GM12865 (cell line): Measurements from ENCODE around the gene TAGAP.

ENCODE experiments used
- DNase-seq: peaks from one replicate; pipeline ENCODE4 v3.0.0; 2010; ENCODE audit warnings: low read depth
- H3K4me3 ChIP-seq: 2 replicates; pipeline ENCODE4 v1.5.1; 2011; ENCODE audit warnings: mild to moderate bottlenecking, low read depth, low read length, control low read depth
- TF ChIP-seq, protein P1 (sequence below): IDR thresholded peaks from 2 replicates; pipeline ENCODE4 v1.5.1; 2011; ENCODE audit warnings: low read length, control low read depth, low read depth, inconsistent platforms; ENCODE audit not compliant: insufficient read depth; ENCODE audit errors: missing control alignments

The TAGAP gene

DNA sequence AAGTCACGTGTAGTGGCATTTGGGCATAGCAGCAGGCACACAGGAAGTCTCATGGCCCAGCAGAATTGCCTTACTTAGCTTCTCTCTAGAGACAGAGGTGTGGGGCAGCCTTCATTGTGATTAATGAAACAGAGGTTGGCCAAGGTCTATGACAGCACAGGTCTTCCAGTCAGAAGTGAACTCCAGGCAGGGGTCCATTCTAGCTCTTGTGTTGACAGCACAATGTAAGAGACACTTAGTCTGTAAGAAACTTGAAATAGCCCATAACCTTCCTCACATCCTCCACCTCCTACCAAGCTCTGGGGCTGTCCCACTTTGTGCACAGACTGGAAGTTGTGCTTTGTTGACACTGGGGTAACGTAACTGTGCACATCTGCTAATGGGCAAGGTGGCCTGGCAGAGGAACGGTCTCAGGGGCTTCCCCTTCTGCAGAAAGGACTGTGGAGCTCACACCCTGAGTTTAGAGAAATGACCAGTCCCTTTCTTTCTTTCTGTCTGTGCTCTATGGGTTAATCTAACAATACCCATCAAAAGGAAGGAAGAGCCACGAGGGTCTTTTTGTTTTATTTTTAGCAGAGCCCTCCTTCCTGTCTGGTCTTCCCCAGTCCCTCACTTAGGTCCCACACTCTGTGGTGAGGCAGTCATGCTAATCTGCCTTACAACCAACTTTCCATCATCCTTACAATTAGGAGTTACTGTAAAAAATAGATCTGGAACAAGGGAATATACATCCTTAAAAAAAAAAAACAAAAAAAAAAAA, 35.6 kb upstream of the TAGAP start:
- TF ChIP-seq, protein P1, sequence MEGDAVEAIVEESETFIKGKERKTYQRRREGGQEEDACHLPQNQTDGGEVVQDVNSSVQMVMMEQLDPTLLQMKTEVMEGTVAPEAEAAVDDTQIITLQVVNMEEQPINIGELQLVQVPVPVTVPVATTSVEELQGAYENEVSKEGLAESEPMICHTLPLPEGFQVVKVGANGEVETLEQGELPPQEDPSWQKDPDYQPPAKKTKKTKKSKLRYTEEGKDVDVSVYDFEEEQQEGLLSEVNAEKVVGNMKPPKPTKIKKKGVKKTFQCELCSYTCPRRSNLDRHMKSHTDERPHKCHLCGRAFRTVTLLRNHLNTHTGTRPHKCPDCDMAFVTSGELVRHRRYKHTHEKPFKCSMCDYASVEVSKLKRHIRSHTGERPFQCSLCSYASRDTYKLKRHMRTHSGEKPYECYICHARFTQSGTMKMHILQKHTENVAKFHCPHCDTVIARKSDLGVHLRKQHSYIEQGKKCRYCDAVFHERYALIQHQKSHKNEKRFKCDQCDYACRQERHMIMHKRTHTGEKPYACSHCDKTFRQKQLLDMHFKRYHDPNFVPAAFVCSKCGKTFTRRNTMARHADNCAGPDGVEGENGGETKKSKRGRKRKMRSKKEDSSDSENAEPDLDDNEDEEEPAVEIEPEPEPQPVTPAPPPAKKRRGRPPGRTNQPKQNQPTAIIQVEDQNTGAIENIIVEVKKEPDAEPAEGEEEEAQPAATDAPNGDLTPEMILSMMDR: no peak
- DNase-seq: peak; percentile 58
- H3K4me3 ChIP-seq: no peak overlapping the region

- TF ChIP-seq, protein P1: no peak
- no peak overlapping the region for H3K4me3 ChIP-seq
- DNase-seq: no peak
Observed at GRCh38 chr6:159079367-159079766, 34.6 kb upstream of the TAGAP start.

- TF ChIP-seq, protein P1: no peak
- no peak overlapping the region for H3K4me3 ChIP-seq
- no peak for DNase-seq
Observed at GRCh38 chr6:159077123-159077522, 32.3 kb upstream of the TAGAP start.

DNA sequence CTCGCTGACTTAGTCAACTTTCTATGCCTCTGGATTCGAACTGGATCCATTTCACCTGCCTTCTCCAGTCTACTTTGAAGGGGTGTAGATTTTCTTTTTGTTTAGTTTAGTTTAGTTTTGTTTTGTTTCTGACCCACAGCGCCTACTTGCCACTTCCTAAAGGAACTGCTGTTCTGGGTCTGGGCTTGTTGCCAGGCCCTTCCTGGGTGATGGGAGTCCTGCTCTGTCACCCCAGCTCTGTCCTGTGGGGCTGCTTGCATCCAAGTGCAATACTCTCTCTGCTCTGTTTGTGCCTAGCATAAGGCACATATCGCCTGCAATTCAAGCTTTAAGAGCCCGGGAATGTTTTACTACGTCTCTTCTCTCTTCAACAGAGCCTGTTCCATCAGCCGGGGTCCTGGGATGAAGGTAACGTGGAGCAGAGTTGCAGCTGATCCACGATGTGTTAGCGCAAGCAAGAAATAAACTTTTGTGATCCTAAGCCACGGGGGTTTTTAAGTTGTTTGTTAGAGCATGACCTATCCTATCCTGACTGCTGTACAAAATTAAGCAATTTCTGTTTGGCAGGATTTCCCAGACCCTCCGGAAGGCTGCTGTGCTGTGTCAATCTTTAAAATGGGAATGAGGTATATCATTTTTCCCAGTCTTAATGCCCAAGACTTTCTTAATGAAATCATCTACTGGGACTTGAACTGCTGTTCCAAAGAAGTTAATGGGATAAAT, 30.9 kb upstream of the TAGAP start:
- TF ChIP-seq, protein P1: no peak
- DNase-seq: no peak

DNA sequence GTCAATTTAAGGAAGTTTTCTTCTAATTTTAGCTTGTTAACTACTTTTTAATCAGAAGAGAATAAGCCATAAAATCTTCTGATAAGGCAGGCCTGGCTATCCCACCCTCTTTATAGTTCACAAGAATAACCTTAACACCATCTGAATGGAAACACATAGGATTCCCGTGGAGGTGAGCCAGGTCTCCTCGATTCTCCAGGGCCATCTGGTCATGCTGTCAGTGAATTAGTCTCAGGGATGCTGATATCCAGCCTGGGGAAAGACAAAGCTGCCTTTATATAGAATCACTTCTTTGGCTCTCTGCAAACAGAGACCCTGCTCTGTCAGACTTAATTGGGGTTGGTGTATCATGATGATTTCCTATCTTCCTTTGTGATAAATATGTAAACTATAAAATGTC, 30.1 kb upstream of the TAGAP start:
- TF ChIP-seq, protein P1: no peak
- DNase-seq: no peak
- no peak overlapping the region for H3K4me3 ChIP-seq

More for the DNA sequence above, 30.9 kb upstream of the TAGAP start:
- H3K4me3 ChIP-seq: no peak overlapping the region

DNA sequence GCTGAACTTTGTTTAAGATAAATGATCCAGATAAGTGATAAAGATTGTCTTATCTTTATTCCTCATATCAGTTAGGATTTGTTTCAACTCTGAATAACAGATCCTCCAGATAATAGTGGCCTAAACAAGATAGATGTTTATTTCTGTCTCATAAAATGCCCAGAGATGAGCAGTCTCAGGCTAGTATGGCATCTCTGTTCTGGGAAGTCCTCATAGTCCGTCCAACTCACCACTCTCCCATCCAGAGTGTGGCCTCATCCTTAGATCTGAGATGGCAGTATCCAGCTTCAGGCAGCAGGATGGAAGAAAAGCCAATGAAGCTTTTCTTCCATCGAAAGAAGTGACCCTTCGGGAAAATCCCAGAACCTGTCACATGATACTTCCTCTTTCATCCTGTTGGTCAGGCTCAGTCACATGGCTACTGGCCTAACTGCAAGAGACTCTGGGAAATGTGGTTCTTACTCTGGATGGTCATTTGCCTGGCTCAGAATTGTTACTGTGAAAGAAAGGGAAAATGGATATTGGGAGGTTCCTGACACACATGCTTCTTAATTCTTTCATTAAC, 29.4 kb upstream of the TAGAP start:
- TF ChIP-seq, protein P1: no peak
- DNase-seq: peak; percentile 30
- H3K4me3 ChIP-seq: no peak overlapping the region
